NCI-H2081 treated with DMSO at 0.1 percent for 48 hours (cell line): ENCODE measurements around the gene AZIN2.
"Not testable (repeated sequence)": the region's sequence is repeated elsewhere in the genome, so short reads cannot be mapped to it uniquely, and the experiment has no call there.

Experiments used
- DNase-seq: peaks from one replicate; lab custom pipeline; 2025; lab: John Stamatoyannopoulos, UW

The AZIN2 gene

GRCh38 chr1:33080885-33081553 is at the start of gene AZIN2:
AZIN2 (plus strand) TSS chr1:33081153; CDS start chr1:33082250, 1,097 bp downstream.
- DNase-seq = peak; percentile 82

GRCh38 chr1:33031506-33031905 is 49.4 kb upstream of the AZIN2 start:
- no peak for DNase-seq

GRCh38 chr1:33032126-33032869 is 48.7 kb upstream of the AZIN2 start:
- DNase-seq = no peak

- DNase-seq = no peak
Measured at GRCh38 chr1:33036051-33036525, 44.9 kb upstream of the AZIN2 start.

GRCh38 chr1:33036526-33037503 is 44.1 kb upstream of the AZIN2 start, which contains the start of gene AK2:
AK2 (minus strand) TSS chr1:33036883; CDS start chr1:33036828, 55 bp downstream.
- peak; percentile 96 for DNase-seq

- DNase-seq = no peak
Measured at GRCh38 chr1:33039840-33040239, 41.1 kb upstream of the AZIN2 start.

GRCh38 chr1:33041026-33041425 is 39.9 kb upstream of the AZIN2 start:
- no peak for DNase-seq

- DNase-seq = no peak
Measured at GRCh38 chr1:33042831-33043230, 38.1 kb upstream of the AZIN2 start.

- DNase-seq = no peak
Measured at GRCh38 chr1:33043267-33044092, 37.5 kb upstream of the AZIN2 start.

GRCh38 chr1:33045246-33045645 is 35.7 kb upstream of the AZIN2 start:
- DNase-seq = no peak

- no peak for DNase-seq
Measured at GRCh38 chr1:33045814-33046213, 35.1 kb upstream of the AZIN2 start.

GRCh38 chr1:33046234-33046633 is 34.7 kb upstream of the AZIN2 start:
- DNase-seq = not testable (repeated sequence)

GRCh38 chr1:33047290-33047689 is 33.7 kb upstream of the AZIN2 start:
- DNase-seq = no peak

GRCh38 chr1:33047839-33048305 is 33.1 kb upstream of the AZIN2 start:
- no peak for DNase-seq

- no peak for DNase-seq
Measured at GRCh38 chr1:33048426-33048825, 32.5 kb upstream of the AZIN2 start.

- DNase-seq = no peak
Measured at GRCh38 chr1:33049371-33049770, 31.6 kb upstream of the AZIN2 start.

GRCh38 chr1:33050221-33051076 is 30.5 kb upstream of the AZIN2 start:
- no peak for DNase-seq

- no peak for DNase-seq
Measured at GRCh38 chr1:33055210-33056008, 25.5 kb upstream of the AZIN2 start.

- no peak for DNase-seq
Measured at GRCh38 chr1:33056426-33056825, 24.5 kb upstream of the AZIN2 start.
